SK-N-SH (cell line): ENCODE measurements around the gene CCDC178.
"Not testable (repeated sequence)": the region's sequence is repeated elsewhere in the genome, so short reads cannot be mapped to it uniquely, and the experiment has no call there.

Experiments
- RAD21 ChIP-seq: IDR thresholded peaks from 2 replicates; pipeline ENCODE4 v1.6.1; 2012; ENCODE audit warnings: mild to moderate bottlenecking, low read length
- TF ChIP-seq, protein P1 (sequence below): fragments of 200-600 bp; sonication (generic); IDR thresholded peaks from 2 replicates; pipeline ENCODE4 v1.6.1; 2017; ENCODE audit warnings: antibody characterized with exemption, mild to moderate bottlenecking, moderate library complexity
- TF ChIP-seq, protein P2 (sequence below): IDR thresholded peaks from 2 replicates; pipeline ENCODE4 v1.4.0; 2012; ENCODE audit warnings: low read depth

DNA sequence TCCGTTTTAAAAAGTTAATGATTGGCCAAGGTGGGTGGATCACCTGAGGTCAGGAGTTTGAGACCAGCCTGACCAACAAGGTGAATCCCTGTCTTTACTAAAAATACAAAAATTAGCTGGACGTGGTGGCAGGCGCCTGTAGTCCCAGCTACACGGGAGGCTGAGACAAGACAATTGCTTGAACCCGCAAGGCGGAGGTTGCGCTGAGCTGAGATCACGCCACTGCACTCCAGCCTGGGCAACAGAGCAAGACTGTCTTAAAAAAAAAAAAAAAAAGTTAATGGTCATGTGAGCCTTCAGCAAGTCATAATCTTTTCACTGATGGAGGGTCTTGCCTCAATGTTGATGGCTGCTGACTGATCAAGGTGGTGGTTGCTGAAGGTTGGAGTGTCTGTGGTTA lies 41.6 kb downstream of the CCDC178 start:
- TF ChIP-seq, protein P1, sequence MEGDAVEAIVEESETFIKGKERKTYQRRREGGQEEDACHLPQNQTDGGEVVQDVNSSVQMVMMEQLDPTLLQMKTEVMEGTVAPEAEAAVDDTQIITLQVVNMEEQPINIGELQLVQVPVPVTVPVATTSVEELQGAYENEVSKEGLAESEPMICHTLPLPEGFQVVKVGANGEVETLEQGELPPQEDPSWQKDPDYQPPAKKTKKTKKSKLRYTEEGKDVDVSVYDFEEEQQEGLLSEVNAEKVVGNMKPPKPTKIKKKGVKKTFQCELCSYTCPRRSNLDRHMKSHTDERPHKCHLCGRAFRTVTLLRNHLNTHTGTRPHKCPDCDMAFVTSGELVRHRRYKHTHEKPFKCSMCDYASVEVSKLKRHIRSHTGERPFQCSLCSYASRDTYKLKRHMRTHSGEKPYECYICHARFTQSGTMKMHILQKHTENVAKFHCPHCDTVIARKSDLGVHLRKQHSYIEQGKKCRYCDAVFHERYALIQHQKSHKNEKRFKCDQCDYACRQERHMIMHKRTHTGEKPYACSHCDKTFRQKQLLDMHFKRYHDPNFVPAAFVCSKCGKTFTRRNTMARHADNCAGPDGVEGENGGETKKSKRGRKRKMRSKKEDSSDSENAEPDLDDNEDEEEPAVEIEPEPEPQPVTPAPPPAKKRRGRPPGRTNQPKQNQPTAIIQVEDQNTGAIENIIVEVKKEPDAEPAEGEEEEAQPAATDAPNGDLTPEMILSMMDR, result not testable (repeated sequence)
- TF ChIP-seq RAD21, result not testable (repeated sequence)
- TF ChIP-seq, protein P2, sequence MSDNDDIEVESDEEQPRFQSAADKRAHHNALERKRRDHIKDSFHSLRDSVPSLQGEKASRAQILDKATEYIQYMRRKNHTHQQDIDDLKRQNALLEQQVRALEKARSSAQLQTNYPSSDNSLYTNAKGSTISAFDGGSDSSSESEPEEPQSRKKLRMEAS, result not testable (repeated sequence)
